ENCODE results near the gene RNF41. TPM values are rescaled to one million over a fixed set of nuclear protein-coding genes. Genes with fewer than 3 reads are reported as not detected.

Gene RNF41
- total RNA-seq, 1 donor from 2014 or later = 50.8 TPM

GRCh38 chr12:56224954-56225353, 3.2 kb upstream of the RNF41 start:
- Mint-ChIP-seq H3K4me1 (ENCODE audit: low read depth) (peaks cover 36% of the 10 kb centered on the region), H3K27me3 (no peaks in the 10 kb centered on the region), H3K27ac (peak overlapping the region; percentile 84), H3K4me3 (ENCODE audit: low read depth) (peak overlapping the region; percentile 80), H3K36me3 (ENCODE audit: insufficient read depth) (peaks cover 4% of the 10 kb centered on the region), H3K9me3 (ENCODE audit: low read depth) (no peaks in the 10 kb centered on the region)
- DNase-seq (ENCODE audit: low spot score, unreplicated experiment) = no peak
- no peak for TF ChIP-seq CTCF (IDR thresholded peaks at IDR 0.05; ENCODE audit: unreplicated experiment)

GRCh38 chr12:56224102-56224701, 2.5 kb upstream of the RNF41 start, which contains the start of gene NABP2:
NABP2 (plus strand) TSS chr12:56224342; CDS start chr12:56224857, 515 bp downstream.
- peak; percentile 96 for DNase-seq (ENCODE audit: low spot score, unreplicated experiment)
- H3K4me3 Mint-ChIP-seq (ENCODE audit: low read depth) = peak within 1 kb of the TSS; percentile 80
- H3K27ac Mint-ChIP-seq = peak within 1 kb of the TSS; percentile 96
- peaks cover 31% of the 10 kb centered on the region for H3K4me1 Mint-ChIP-seq (ENCODE audit: low read depth)
- peak; percentile 79 for TF ChIP-seq CTCF (IDR thresholded peaks at IDR 0.05; ENCODE audit: unreplicated experiment)
- H3K9me3 Mint-ChIP-seq (ENCODE audit: low read depth) = no peaks in the 10 kb centered on the region
- peaks cover 4% of the 10 kb centered on the region for H3K36me3 Mint-ChIP-seq (ENCODE audit: insufficient read depth)
- no peaks in the 10 kb centered on the region for H3K27me3 Mint-ChIP-seq

DNA sequence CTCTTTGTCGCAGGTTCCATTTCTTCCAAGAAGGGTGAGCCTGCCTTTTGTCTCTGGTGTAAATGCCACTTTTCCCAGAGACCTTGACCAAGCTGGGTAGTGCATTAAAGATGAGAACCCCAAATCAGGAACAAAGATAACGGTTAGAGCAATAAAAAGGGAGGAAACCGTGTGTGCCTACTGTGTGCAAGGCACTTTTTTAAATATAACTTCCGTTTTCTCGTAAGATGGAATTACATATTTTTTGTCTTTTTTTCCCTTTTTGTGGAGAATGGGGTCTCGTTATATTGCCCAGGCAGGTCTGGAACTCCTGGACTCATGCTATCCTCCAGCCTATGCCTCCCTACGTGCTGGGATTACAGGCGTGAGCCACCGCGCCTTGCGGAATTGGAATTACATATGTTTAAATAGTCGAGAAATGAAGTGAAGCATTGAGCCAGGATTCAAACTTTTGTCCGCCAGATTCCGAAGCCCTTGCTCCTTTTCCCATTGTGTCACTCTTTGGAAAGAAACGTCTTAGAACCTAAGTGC, 1.9 kb upstream of the RNF41 start:
- Mint-ChIP-seq H3K27me3 (no peaks in the 10 kb centered on the region), H3K27ac (peak overlapping the region; percentile 96), H3K4me1 (ENCODE audit: low read depth) (peaks cover 31% of the 10 kb centered on the region), H3K9me3 (ENCODE audit: low read depth) (no peaks in the 10 kb centered on the region), H3K4me3 (ENCODE audit: low read depth) (peak overlapping the region; percentile 80), H3K36me3 (ENCODE audit: insufficient read depth) (peaks cover 4% of the 10 kb centered on the region)
- TF ChIP-seq CTCF (IDR thresholded peaks at IDR 0.05; ENCODE audit: unreplicated experiment) = no peak
- DNase-seq (ENCODE audit: low spot score, unreplicated experiment) = no peak

GRCh38 chr12:56222531-56222895, 791 bp upstream of the RNF41 start:
- Mint-ChIP-seq H3K36me3 (ENCODE audit: insufficient read depth) (peaks cover 4% of the 10 kb centered on the region), H3K27ac (peak overlapping the region; percentile 99), H3K9me3 (ENCODE audit: low read depth) (no peaks in the 10 kb centered on the region), H3K27me3 (no peaks in the 10 kb centered on the region), H3K4me3 (ENCODE audit: low read depth) (peak overlapping the region; percentile 95), H3K4me1 (ENCODE audit: low read depth) (peaks cover 31% of the 10 kb centered on the region)
- no peak for TF ChIP-seq CTCF (IDR thresholded peaks at IDR 0.05; ENCODE audit: unreplicated experiment)
- DNase-seq (ENCODE audit: low spot score, unreplicated experiment) = no peak

DNA sequence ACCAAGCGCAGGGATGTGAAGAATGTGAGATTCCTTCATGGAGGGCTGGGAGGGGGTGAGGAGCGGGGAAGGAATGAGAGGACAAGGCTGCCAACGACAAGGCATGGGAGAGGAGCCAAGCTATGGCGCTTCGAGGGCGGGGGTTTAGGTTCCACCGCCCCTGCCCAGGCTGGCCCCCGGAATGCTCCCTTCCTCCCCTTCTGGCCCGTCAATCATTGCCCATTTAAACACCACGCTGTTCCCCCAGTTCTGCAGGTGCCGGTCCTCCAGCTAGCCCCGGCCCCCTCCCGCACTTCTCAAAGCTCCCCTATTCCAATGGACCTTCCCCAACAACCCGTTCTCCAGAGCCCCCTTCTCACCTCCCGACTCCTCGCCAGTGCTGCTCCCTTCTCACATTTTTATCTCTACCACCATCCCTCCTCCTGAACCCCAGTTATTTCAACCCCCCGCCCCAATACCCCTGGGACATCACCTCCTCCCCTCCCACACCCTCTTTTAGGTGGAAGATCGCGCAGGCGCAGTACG, 428 bp downstream of the RNF41 start:
- H3K27me3 Mint-ChIP-seq = no peaks in the 10 kb centered on the region
- H3K4me3 Mint-ChIP-seq (ENCODE audit: low read depth) = peak overlapping the region; percentile 95
- peaks cover 4% of the 10 kb centered on the region for H3K36me3 Mint-ChIP-seq (ENCODE audit: insufficient read depth)
- peak overlapping the region; percentile 99 for H3K27ac Mint-ChIP-seq
- peaks cover 31% of the 10 kb centered on the region for H3K4me1 Mint-ChIP-seq (ENCODE audit: low read depth)
- no peak for DNase-seq (ENCODE audit: low spot score, unreplicated experiment)
- TF ChIP-seq CTCF (IDR thresholded peaks at IDR 0.05; ENCODE audit: unreplicated experiment) = no peak
- H3K9me3 Mint-ChIP-seq (ENCODE audit: low read depth) = no peaks in the 10 kb centered on the region
